Mesendoderm (in vitro differentiated cells): ENCODE measurements around the gene CCDC137. TPM values are rescaled to one million over a fixed set of nuclear protein-coding genes. Genes with fewer than 3 reads are reported as not detected.
"Not testable (repeated sequence)": the region's sequence is repeated elsewhere in the genome, so short reads cannot be mapped to it uniquely, and the experiment has no call there.

Source experiments
- DNase-seq: peaks from one replicate; pipeline ENCODE4 v3.0.0; 2013
- H2AK5ac ChIP-seq: 2 replicates; pipeline ENCODE4 v1.6.1; 2013; ENCODE audit warnings: low read length, inconsistent platforms
- H2BK120ac ChIP-seq: 2 replicates; pipeline ENCODE4 v1.6.1; 2013; ENCODE audit warnings: low read depth, mild to moderate bottlenecking, low read length, moderate library complexity, mixed read lengths
- H2BK15ac ChIP-seq: replicated peaks from 2 replicates; pipeline ENCODE4 v1.6.1; 2013; ENCODE audit warnings: low read depth, mild to moderate bottlenecking, moderate library complexity
- H2BK5ac ChIP-seq: 2 replicates; pipeline ENCODE4 v1.6.1; 2013; ENCODE audit warnings: low read length, inconsistent platforms
- H3K18ac ChIP-seq: 2 replicates; pipeline ENCODE4 v1.6.1; 2013; ENCODE audit warnings: mild to moderate bottlenecking, low read length, mixed read lengths
- H3K23ac ChIP-seq: one replicate; pipeline ENCODE4 v1.6.1; 2013; ENCODE audit warnings: low read length
- H3K27ac ChIP-seq: 2 replicates; pipeline ENCODE4 v1.5.1; 2013; ENCODE audit warnings: low read depth, mild to moderate bottlenecking, inconsistent platforms, low read length, moderate library complexity
- H3K27me3 ChIP-seq: 2 replicates; pipeline ENCODE4 v1.6.1; 2013; ENCODE audit warnings: low read length, control low read depth, mild to moderate bottlenecking, inconsistent platforms; ENCODE audit not compliant: insufficient read depth, poor library complexity
- H3K36me3 ChIP-seq: 2 replicates; pipeline ENCODE4 v1.6.1; 2013; ENCODE audit warnings: low read length, inconsistent platforms; ENCODE audit not compliant: control insufficient read depth, insufficient read depth
- H3K4ac ChIP-seq: one replicate; pipeline ENCODE4 v1.6.1; 2013; ENCODE audit warnings: low read depth, mild to moderate bottlenecking, low read length, moderate library complexity
- H3K4me1 ChIP-seq: 2 replicates; pipeline ENCODE4 v1.6.1; 2013; ENCODE audit warnings: low read depth, low read length, inconsistent platforms; ENCODE audit not compliant: control insufficient read depth
- H3K4me2 ChIP-seq: 2 replicates; pipeline ENCODE4 v1.6.1; 2013; ENCODE audit warnings: low read length
- H3K4me3 ChIP-seq: 2 replicates; pipeline ENCODE4 v1.5.1; 2013; ENCODE audit warnings: mild to moderate bottlenecking, low read length
- H3K56ac ChIP-seq: one replicate; pipeline ENCODE4 v1.6.1; 2013; ENCODE audit warnings: low read length
- H3K79me1 ChIP-seq: 2 replicates; pipeline ENCODE4 v1.6.1; 2013; ENCODE audit warnings: low read length, inconsistent platforms
- H3K79me2 ChIP-seq: 2 replicates; pipeline ENCODE4 v1.6.1; 2013; ENCODE audit warnings: mild to moderate bottlenecking, low read length; ENCODE audit not compliant: control insufficient read depth, insufficient read depth
- H3K9ac ChIP-seq: 2 replicates; pipeline ENCODE4 v1.6.1; 2013; ENCODE audit warnings: low read length, inconsistent platforms
- H4K5ac ChIP-seq: one replicate; pipeline ENCODE4 v1.6.1; 2013; ENCODE audit warnings: low read length
- H4K8ac ChIP-seq: one replicate; pipeline ENCODE4 v1.6.1; 2013; ENCODE audit warnings: low read depth, mild to moderate bottlenecking, control low read depth, low read length, moderate library complexity
- WGBS: extraction: QIAGEN DNeasy Blood & Tissue Kit; methylation state at CpG from one replicate; pipeline ENCODE4 v1.1.7; 2013; ENCODE audit warnings: low lambda C conversion rate, missing lambda C conversion rate; ENCODE audit not compliant: insufficient coverage; ENCODE audit errors: extremely low coverage; 5-methylcytosine and 5-hydroxymethylcytosine counted together
- polyA plus RNA-seq, 2 experiments: library from polyadenylated mRNA; stranded (reverse); fragments of 200-250 nt; gene quantifications; one replicate each; pipeline ENCODE4 v1.2.3, GENCODE V29; 2013

Gene CCDC137
- polyA plus RNA-seq (2013, experiment 1 of 2), result 49.0 TPM
- polyA plus RNA-seq (2013, experiment 2 of 2), result 48.4 TPM

- Histone ChIP-seq H4K5ac (peak within 1 kb of the TSS; percentile 95), H3K79me1 (peaks cover 20% of the 10 kb centered on the region), H3K9ac (peak within 1 kb of the TSS; percentile 99), H3K27me3 (no peaks in the 10 kb centered on the region), H3K23ac (peak within 1 kb of the TSS; percentile 99), H3K4me3 (peak within 1 kb of the TSS; percentile 95), H2AK5ac (peak within 1 kb of the TSS; percentile 96), H3K18ac (peak within 1 kb of the TSS; percentile 94), H3K36me3 (peaks cover 9% of the 10 kb centered on the region), H2BK120ac (no peak within 1 kb of the TSS), H3K4me1 (peaks cover 9% of the 10 kb centered on the region), H2BK15ac (no peak within 1 kb of the TSS), H4K8ac (peak within 1 kb of the TSS; percentile 69), H3K27ac (peak within 1 kb of the TSS; percentile 76), H3K56ac (peak within 1 kb of the TSS; percentile 99), H3K79me2 (peaks cover 18% of the 10 kb centered on the region), H2BK5ac (peak within 1 kb of the TSS; percentile 84), H3K4me2 (peak within 1 kb of the TSS; percentile 100), H3K4ac (peak within 1 kb of the TSS; percentile 98)
- no CpG with 5 or more reads among the region's 96 CpGs for WGBS
- peak; percentile 98 for DNase-seq
Observed at GRCh38 chr17:81666342-81667191, at the start of gene CCDC137, which contains the start of gene OXLD1. Gene CCDC137, plus strand, starts transcription at chr17:81666737. Its CDS starts 30 bp downstream, at chr17:81666767. Gene OXLD1, minus strand, starts transcription at chr17:81666605. Its CDS starts 28 bp downstream, at chr17:81666577.

GRCh38 chr17:81616877-81617276, 49.7 kb upstream of the CCDC137 start:
- H3K27ac ChIP-seq, result no peak overlapping the region
- H3K36me3 ChIP-seq, result peaks cover 15% of the 10 kb centered on the region
- no peaks in the 10 kb centered on the region for H3K27me3 ChIP-seq
- H2BK15ac ChIP-seq, result no peak overlapping the region
- no peak overlapping the region for H3K4me2 ChIP-seq
- no peak overlapping the region for H3K23ac ChIP-seq
- H3K56ac ChIP-seq, result no peak overlapping the region
- no peak for DNase-seq
- no peak overlapping the region for H3K4me3 ChIP-seq
- no peak overlapping the region for H4K5ac ChIP-seq
- no peak overlapping the region for H3K9ac ChIP-seq
- H3K79me2 ChIP-seq, result peaks cover 20% of the 10 kb centered on the region
- no peak overlapping the region for H2AK5ac ChIP-seq
- H2BK120ac ChIP-seq, result no peak overlapping the region
- no peak overlapping the region for H2BK5ac ChIP-seq
- no peaks in the 10 kb centered on the region for H3K4me1 ChIP-seq
- no CpG with 5 or more reads among the region's 7 CpGs for WGBS
- H4K8ac ChIP-seq, result no peak overlapping the region
- no peak overlapping the region for H3K4ac ChIP-seq
- no peak overlapping the region for H3K18ac ChIP-seq
- H3K79me1 ChIP-seq, result peaks cover 13% of the 10 kb centered on the region

GRCh38 chr17:81618307-81618706, 48.2 kb upstream of the CCDC137 start:
- not testable (repeated sequence) for H3K9ac ChIP-seq, H3K18ac ChIP-seq, H3K4ac ChIP-seq, H3K4me1 ChIP-seq, H2BK5ac ChIP-seq, H2BK120ac ChIP-seq, H3K4me3 ChIP-seq, H2AK5ac ChIP-seq, H3K23ac ChIP-seq, H3K27ac ChIP-seq, H4K8ac ChIP-seq, H3K4me2 ChIP-seq, H3K27me3 ChIP-seq, DNase-seq, H3K56ac ChIP-seq, H4K5ac ChIP-seq, H2BK15ac ChIP-seq
- Histone ChIP-seq H3K79me2 (peaks cover 18% of the 10 kb centered on the region), H3K36me3 (peaks cover 16% of the 10 kb centered on the region), H3K79me1 (peaks cover 10% of the 10 kb centered on the region)
- whole genome bisulfite sequencing, result no CpG with 5 or more reads among the region's 36 CpGs

- Histone ChIP-seq H3K36me3 (peaks cover 17% of the 10 kb centered on the region), H3K4me2 (no peak overlapping the region), H4K5ac (no peak overlapping the region), H2AK5ac (no peak overlapping the region), H3K27ac (no peak overlapping the region), H2BK5ac (no peak overlapping the region), H3K4me3 (no peak overlapping the region), H3K27me3 (no peaks in the 10 kb centered on the region), H3K79me1 (peaks cover 3% of the 10 kb centered on the region), H2BK120ac (no peak overlapping the region), H3K23ac (no peak overlapping the region), H3K9ac (no peak overlapping the region), H3K56ac (no peak overlapping the region), H2BK15ac (no peak overlapping the region), H3K4me1 (no peaks in the 10 kb centered on the region), H4K8ac (no peak overlapping the region), H3K18ac (no peak overlapping the region), H3K4ac (no peak overlapping the region), H3K79me2 (peaks cover 6% of the 10 kb centered on the region)
- DNase-seq, result no peak
- WGBS, result no CpG with 5 or more reads among the region's 11 CpGs
Observed at GRCh38 chr17:81621494-81622130, 44.9 kb upstream of the CCDC137 start.

- Histone ChIP-seq H3K56ac (no peak overlapping the region), H3K4ac (no peak overlapping the region), H2BK5ac (no peak overlapping the region), H4K8ac (no peak overlapping the region), H3K79me1 (peaks cover 4% of the 10 kb centered on the region), H3K36me3 (peaks cover 4% of the 10 kb centered on the region), H3K23ac (no peak overlapping the region), H2BK120ac (no peak overlapping the region), H2BK15ac (no peak overlapping the region), H3K79me2 (peaks cover 23% of the 10 kb centered on the region), H3K18ac (no peak overlapping the region), H3K4me1 (no peaks in the 10 kb centered on the region), H2AK5ac (no peak overlapping the region), H3K27me3 (no peaks in the 10 kb centered on the region), H4K5ac (no peak overlapping the region), H3K9ac (no peak overlapping the region), H3K4me2 (no peak overlapping the region), H3K27ac (no peak overlapping the region), H3K4me3 (no peak overlapping the region)
- DNase-seq, result no peak
- no CpG with 5 or more reads among the region's 8 CpGs for WGBS
Observed at GRCh38 chr17:81630274-81630673, 36.3 kb upstream of the CCDC137 start.
